HG03558 (cell line): ENCODE data around the gene IREB2.
"Not testable (repeated sequence)": the region's sequence is repeated elsewhere in the genome, so short reads cannot be mapped to it uniquely, and the experiment has no call there.

ENCODE experiments used
- ATAC-seq: cut with Tn5 transposase; IDR thresholded peaks from one replicate; pipeline ENCODE4 v1.9.1; 2021; ENCODE audit warnings: moderate number of reproducible peaks; ENCODE audit not compliant: unreplicated experiment; ENCODE audit errors: extremely low read depth

Gene IREB2

GRCh38 chr15:78461171-78461888, 23.3 kb downstream of the IREB2 start:
- no peak for ATAC-seq

DNA sequence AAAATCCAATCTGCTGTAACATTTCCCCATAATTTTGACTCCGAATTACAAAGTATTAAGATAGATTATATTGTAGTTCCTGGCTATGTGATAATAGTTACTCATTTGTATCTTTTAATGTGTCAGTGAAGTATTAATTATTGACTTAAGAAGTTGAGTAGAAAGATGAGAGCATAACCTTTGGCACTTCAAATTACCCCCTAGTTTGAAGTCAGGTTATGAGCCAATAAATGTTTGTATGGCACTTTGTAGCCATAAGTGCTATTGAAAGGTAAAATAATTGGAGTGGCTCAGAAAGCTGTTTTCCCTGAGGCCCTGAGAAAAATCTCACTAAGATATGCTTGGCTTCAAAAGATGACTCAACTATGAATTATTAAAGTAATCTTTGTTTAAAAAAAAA, 31.0 kb downstream of the IREB2 start:
- ATAC-seq, result no peak

DNA sequence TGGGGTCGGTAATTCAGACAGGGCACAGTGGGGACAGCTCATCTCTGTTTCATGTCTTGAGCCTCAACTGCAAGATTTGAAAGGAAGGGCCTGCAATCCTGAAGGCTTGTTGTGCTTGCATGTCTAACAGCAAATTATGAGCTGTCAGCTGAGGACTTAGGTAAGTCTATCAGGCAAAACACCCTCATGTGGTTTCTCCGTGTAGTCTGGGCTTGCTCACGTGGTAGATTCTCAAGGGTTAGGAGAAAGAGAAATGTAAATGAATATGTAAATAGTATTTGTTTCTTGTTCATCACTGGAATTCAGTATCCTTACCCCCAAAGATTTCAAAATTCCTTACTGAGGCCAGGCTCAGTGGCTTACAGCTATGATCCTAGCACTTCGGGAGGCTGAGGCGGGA, 39.3 kb downstream of the IREB2 start:
- no peak for ATAC-seq

DNA sequence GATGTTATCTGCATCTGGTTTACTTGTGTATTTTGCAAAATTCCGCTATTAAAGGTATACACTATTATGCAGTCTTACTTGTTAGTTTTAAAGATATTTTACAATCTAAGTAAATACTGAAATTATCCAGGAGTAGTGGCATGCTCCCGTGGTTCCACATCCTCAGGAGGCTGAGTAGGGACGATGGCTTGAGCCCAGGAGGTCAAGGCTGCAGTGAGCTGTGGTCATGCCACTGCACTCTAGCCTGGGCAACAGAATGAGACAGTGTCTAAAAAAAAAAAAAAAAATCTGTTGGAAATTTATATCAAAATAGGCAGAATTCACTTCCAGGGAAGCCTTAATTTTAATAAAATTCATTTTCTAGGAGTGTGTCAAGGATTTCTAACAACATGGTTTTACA, 41.6 kb downstream of the IREB2 start:
- no peak for ATAC-seq

DNA sequence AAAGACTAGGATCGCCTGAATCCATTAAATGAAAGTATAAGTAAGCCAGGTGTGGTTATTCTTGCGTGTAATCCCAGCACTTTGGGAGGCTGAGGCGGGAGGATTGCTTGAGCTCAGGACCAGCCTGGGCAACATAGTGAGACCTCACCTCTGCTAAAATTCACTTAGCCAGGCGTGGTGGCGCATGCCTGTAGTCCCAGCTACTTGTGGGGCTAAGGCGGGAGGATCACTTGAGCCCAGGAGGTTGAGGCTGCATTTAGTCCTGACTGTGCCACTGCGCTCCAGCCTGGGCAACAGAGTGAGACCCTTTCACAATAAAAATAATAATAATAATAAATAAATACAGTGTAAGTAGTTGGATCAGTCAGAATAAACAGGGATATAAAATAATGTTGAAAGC, 43.9 kb downstream of the IREB2 start:
- ATAC-seq, result no peak

- no peak for ATAC-seq
Observed at GRCh38 chr15:78492872-78493271, 54.9 kb downstream of the IREB2 start.

- ATAC-seq, result no peak
Observed at GRCh38 chr15:78501857-78502256, 63.8 kb downstream of the IREB2 start.

GRCh38 chr15:78502641-78503040, 64.6 kb downstream of the IREB2 start:
- ATAC-seq, result no peak

GRCh38 chr15:78506971-78507830, 69.2 kb downstream of the IREB2 start, which contains the start of gene HYKK:
Gene HYKK (plus strand): TSS chr15:78507577. CDS start chr15:78513089, 5,512 bp downstream.
- peak; percentile 61 for ATAC-seq

- ATAC-seq, result no peak
Observed at GRCh38 chr15:78507831-78508160, 69.8 kb downstream of the IREB2 start.

DNA sequence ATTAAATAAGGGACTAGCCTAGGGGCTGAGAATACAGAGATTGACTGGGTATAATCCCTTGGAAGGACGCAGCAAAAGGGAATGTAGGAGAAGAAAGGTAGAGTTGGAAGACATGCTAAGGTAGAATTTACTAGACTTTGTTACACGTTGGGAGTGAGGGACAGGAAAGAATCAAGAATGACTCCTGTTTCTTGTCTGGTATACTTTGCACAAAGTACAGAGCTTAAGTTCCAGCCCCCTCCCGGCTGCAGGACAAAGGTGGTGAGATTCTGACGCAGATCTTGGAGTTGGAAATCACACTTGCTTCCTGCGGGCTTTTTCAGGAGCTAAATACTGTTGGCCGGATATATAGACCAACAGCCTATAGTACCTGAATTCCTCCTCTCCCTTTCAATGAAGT, 70.3 kb downstream of the IREB2 start:
- no peak for ATAC-seq

GRCh38 chr15:78509726-78510312, 71.8 kb downstream of the IREB2 start:
- no peak for ATAC-seq

- not testable (repeated sequence) for ATAC-seq
Observed at GRCh38 chr15:78520035-78520434, 82.0 kb downstream of the IREB2 start.

DNA sequence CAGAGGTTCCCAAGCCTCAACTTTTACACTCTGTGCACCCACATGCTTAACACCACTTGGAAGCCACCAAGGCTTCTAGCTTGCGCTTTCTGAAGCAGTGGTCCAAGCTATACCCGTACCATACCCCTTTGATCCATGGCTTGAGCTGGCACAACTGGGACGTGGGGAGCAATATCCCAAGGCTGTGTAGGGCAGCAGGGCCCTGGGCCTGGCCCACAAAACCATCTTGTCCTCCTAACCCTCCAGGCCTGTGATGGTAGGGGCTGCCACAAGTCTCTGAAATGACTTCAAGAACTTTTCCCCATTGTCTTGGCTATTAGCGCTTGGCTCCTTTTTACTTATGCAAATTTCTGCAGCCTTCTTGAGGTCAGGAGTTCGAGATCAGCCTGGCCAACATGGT, 86.2 kb downstream of the IREB2 start:
- no peak for ATAC-seq

DNA sequence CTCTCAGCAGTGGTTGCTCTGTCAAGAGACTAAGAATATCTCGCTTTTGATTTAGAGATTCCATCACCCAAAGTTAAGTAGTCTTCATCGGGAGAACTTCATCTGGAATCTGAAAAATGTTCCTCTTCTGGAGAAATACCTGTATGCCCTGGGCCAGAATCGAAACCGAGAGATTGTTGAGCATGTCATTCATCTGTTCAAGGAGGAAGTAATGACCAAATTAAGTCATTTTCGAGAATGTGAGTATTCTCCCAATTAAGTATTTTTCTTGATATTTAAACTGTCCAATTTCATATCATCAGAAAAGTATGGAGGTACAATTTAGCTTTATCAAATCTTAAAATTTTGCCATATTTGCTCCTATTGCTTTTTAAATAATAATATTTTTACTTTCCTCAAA, 89.3 kb downstream of the IREB2 start:
- ATAC-seq, result no peak

GRCh38 chr15:78533331-78533730, 95.3 kb downstream of the IREB2 start:
- ATAC-seq, result no peak

- no peak for ATAC-seq
Observed at GRCh38 chr15:78536134-78536533, 98.1 kb downstream of the IREB2 start.

- ATAC-seq, result no peak
Observed at GRCh38 chr15:78537266-78537905, 99.4 kb downstream of the IREB2 start.

- ATAC-seq, result no peak
Observed at GRCh38 chr15:78538358-78538757, 100.3 kb downstream of the IREB2 start.

GRCh38 chr15:78539464-78540140, 101.6 kb downstream of the IREB2 start:
- not testable (repeated sequence) for ATAC-seq
